ENCODE data around the gene TIAM1. TPM values are rescaled to one million over a fixed set of nuclear protein-coding genes. Genes with fewer than 3 reads are reported as not detected.

The TIAM1 gene
- total and polyA plus RNA-seq, 7 donors, result 0.21 to 1.7 (median 0.75) TPM

- intact Hi-C loops (cut with DNase I), result no loop called here
- ATAC-seq (no peak), DNase-seq (no peak)
- Histone ChIP-seq H3K9me3 (no peaks in the 10 kb centered on the region), H3K4me3 (no peak overlapping the region), H3K27me3 (ENCODE audit: insufficient read depth in 3 of 3, low read length in 2 of 3) (no peaks in the 10 kb centered on the region), H3K27ac (no peak overlapping the region), H3K4me1 (no peaks in the 10 kb centered on the region), H3K36me3 (ENCODE audit: insufficient read depth in 1 of 2, low read depth in 1 of 2) (no peaks in the 10 kb centered on the region)
- WGBS, 3 donors, result 56 to 61% (median 60%) methylated on average over 11 of the region's 11 CpGs
- TF ChIP-seq CTCF (IDR thresholded peaks at IDR 0.05), result no peak
Measured at GRCh38 chr21:31141389-31142000, 202.6 kb downstream of the TIAM1 start.

GRCh38 chr21:31140676-31141075 is 203.4 kb downstream of the TIAM1 start:
- no peak for TF ChIP-seq CTCF (IDR thresholded peaks at IDR 0.05)
- Histone ChIP-seq H3K4me1 (no peaks in the 10 kb centered on the region), H3K27me3 (ENCODE audit: insufficient read depth in 3 of 3, low read length in 2 of 3) (no peaks in the 10 kb centered on the region), H3K36me3 (ENCODE audit: insufficient read depth in 1 of 2, low read depth in 1 of 2) (no peaks in the 10 kb centered on the region), H3K4me3 (no peak overlapping the region), H3K9me3 (no peaks in the 10 kb centered on the region), H3K27ac (no peak overlapping the region)
- ATAC-seq (no peak), DNase-seq (no peak)
- intact Hi-C loops (cut with DNase I), result no loop called here

GRCh38 chr21:31140025-31140424 is 204.0 kb downstream of the TIAM1 start:
- Histone ChIP-seq H3K4me1 (no peaks in the 10 kb centered on the region), H3K27me3 (ENCODE audit: insufficient read depth in 3 of 3, low read length in 2 of 3) (no peaks in the 10 kb centered on the region), H3K27ac (no peak overlapping the region), H3K9me3 (no peaks in the 10 kb centered on the region), H3K4me3 (no peak overlapping the region), H3K36me3 (ENCODE audit: insufficient read depth in 1 of 2, low read depth in 1 of 2) (no peaks in the 10 kb centered on the region)
- ATAC-seq (no peak), DNase-seq (no peak)
- 90 to 94% (median 91%) methylated on average over 1 of the region's 1 CpG for WGBS, 3 donors
- no peak for TF ChIP-seq CTCF (IDR thresholded peaks at IDR 0.05)
- intact Hi-C loops (cut with DNase I), result no loop called here

GRCh38 chr21:31137960-31138359 is 206.1 kb downstream of the TIAM1 start:
- DNase-seq (no peak), ATAC-seq (no peak)
- Histone ChIP-seq H3K36me3 (ENCODE audit: insufficient read depth in 1 of 2, low read depth in 1 of 2) (no peaks in the 10 kb centered on the region), H3K4me3 (no peak overlapping the region), H3K9me3 (no peaks in the 10 kb centered on the region), H3K4me1 (no peaks in the 10 kb centered on the region), H3K27me3 (ENCODE audit: insufficient read depth in 3 of 3, low read length in 2 of 3) (no peaks in the 10 kb centered on the region), H3K27ac (no peak overlapping the region)
- 80 to 96% (median 81%) methylated on average over 1 of the region's 1 CpG for WGBS, 3 donors
- TF ChIP-seq CTCF (IDR thresholded peaks at IDR 0.05), result no peak
- intact Hi-C loops (cut with DNase I), result no loop called here

GRCh38 chr21:31136891-31137290 is 207.2 kb downstream of the TIAM1 start:
- intact Hi-C loops (cut with DNase I), result no loop called here
- ATAC-seq, result no peak
- 33 to 47% (median 35%) methylated on average over 12 of the region's 12 CpGs for WGBS, 3 donors
- no peaks in the 10 kb centered on the region for H3K9me3 ChIP-seq
- no peak overlapping the region for H3K27ac ChIP-seq
- no peaks in the 10 kb centered on the region for H3K36me3 ChIP-seq (ENCODE audit: insufficient read depth in 1 of 2, low read depth in 1 of 2)
- H3K4me3 ChIP-seq, result no peak overlapping the region
- H3K27me3 ChIP-seq (ENCODE audit: insufficient read depth in 3 of 3, low read length in 2 of 3), result no peaks in the 10 kb centered on the region
- no peak for DNase-seq
- no peaks in the 10 kb centered on the region for H3K4me1 ChIP-seq
- TF ChIP-seq CTCF (IDR thresholded peaks at IDR 0.05), result no peak

Data from psoas muscle (tissue), 8 donors.